Activated CD4-positive, alpha-beta T cell treated with anti-CD3 and anti-CD28 coated beads for 48 hours (primary cell): Measurements from ENCODE around the gene ZIC2.
"Not testable (repeated sequence)": the region's sequence is repeated elsewhere in the genome, so short reads cannot be mapped to it uniquely, and the experiment has no call there.

Experiments used
- DNase-seq: peaks from one replicate; pipeline ENCODE4 v3.0.0-alpha.2; 2020

Gene ZIC2

DNA sequence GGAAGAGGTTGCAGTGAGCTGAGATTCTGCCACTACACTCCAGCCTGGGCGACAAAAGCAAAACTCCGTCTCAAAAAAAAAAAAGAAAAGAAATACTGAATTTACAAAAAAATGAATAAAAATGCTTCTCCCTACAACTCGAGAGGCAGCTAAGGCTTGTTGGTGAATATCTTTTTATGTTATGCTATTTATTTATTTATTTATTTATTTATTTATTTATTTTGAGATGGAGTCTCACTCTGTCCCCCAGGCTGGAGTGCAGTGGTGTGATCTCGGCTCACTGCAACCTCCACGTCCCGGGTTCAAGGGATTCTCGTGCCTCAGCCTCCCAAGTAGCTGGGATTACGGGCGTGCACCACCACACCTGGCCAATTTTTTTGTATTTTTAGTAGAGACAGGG is 51.1 kb downstream of the ZIC2 start:
- not testable (repeated sequence) for DNase-seq

- DNase-seq = no peak
Measured at GRCh38 chr13:100035936-100036335, 54.4 kb downstream of the ZIC2 start.
